Osteoblast (primary cell): Measurements from ENCODE around the gene EML2. TPM values are rescaled to one million over a fixed set of nuclear protein-coding genes. Genes with fewer than 3 reads are reported as not detected.

Experiments
- DNase-seq: peaks from one replicate; pipeline ENCODE4 v3.0.0; 2011; ENCODE audit warnings: low spot score, mixed read lengths; ENCODE audit not compliant: insufficient read length; ENCODE audit errors: missing footprints
- H2AFZ ChIP-seq: 2 replicates; pipeline ENCODE4 v1.6.0; 2011; ENCODE audit warnings: mild to moderate bottlenecking, low read length
- H3K27ac ChIP-seq: 2 replicates; pipeline ENCODE4 v1.5.1; 2011; ENCODE audit warnings: mild to moderate bottlenecking, low read depth, low read length, moderate library complexity
- H3K27me3 ChIP-seq: 2 replicates; pipeline ENCODE4 v1.6.0; 2012; ENCODE audit warnings: mild to moderate bottlenecking, control low read depth, inconsistent platforms, low read length, moderate library complexity; ENCODE audit not compliant: insufficient read depth
- H3K36me3 ChIP-seq: 2 replicates; pipeline ENCODE4 v1.5.1; 2011; ENCODE audit warnings: mild to moderate bottlenecking, low read length, control low read depth, moderate library complexity; ENCODE audit not compliant: insufficient read depth
- H3K4me1 ChIP-seq: 2 replicates; pipeline ENCODE4 v1.5.1; 2011; ENCODE audit warnings: mild to moderate bottlenecking, low read length, control low read depth, moderate library complexity; ENCODE audit not compliant: insufficient read depth
- H3K4me2 ChIP-seq: 2 replicates; pipeline ENCODE4 v1.6.0; 2011; ENCODE audit warnings: mild to moderate bottlenecking, low read length; ENCODE audit not compliant: insufficient read depth
- H3K4me3 ChIP-seq: fragments of 200-600 bp; sonication (generic); 3 replicates; pipeline ENCODE4 v1.5.1; 2012; ENCODE audit warnings: mild to moderate bottlenecking, low read length, inconsistent platforms; ENCODE audit not compliant: insufficient read depth
- H3K79me2 ChIP-seq: 2 replicates; pipeline ENCODE4 v1.6.0; 2012; ENCODE audit warnings: mild to moderate bottlenecking, low read length, control low read depth, inconsistent platforms; ENCODE audit not compliant: insufficient read depth
- H3K9me3 ChIP-seq: 2 replicates; pipeline ENCODE4 v1.5.1; 2011; ENCODE audit warnings: low read depth, low read length, control low read depth
- H4K20me1 ChIP-seq: 2 replicates; pipeline ENCODE4 v1.6.0; 2012; ENCODE audit warnings: mild to moderate bottlenecking, low read length, control low read depth; ENCODE audit not compliant: insufficient read depth
- CTCF ChIP-seq: IDR thresholded peaks from 2 replicates; pipeline ENCODE4 v1.5.1; 2011; ENCODE audit warnings: mild to moderate bottlenecking, low read depth, low read length, moderate library complexity; ENCODE audit errors: extremely low read depth
- total RNA-seq: library from RNA; depleted of rRNA; stranded (reverse); fragments of >200 nt; gene quantifications from 2 replicates; pipeline ENCODE4 v1.2.3, GENCODE V29; 2012

The EML2 gene
- total RNA-seq, 1 donor = 10.1 TPM

GRCh38 chr19:45577111-45577905 lies 61.9 kb downstream of the EML2 start:
- no peaks in the 10 kb centered on the region for H3K9me3 ChIP-seq
- H3K79me2 ChIP-seq = peaks cover 38% of the 10 kb centered on the region
- no peaks in the 10 kb centered on the region for H4K20me1 ChIP-seq
- peak; percentile 96 for DNase-seq
- H3K4me3 ChIP-seq = no peak overlapping the region
- H3K36me3 ChIP-seq = no peaks in the 10 kb centered on the region
- H3K4me1 ChIP-seq = peaks cover 17% of the 10 kb centered on the region
- no peak for TF ChIP-seq CTCF
- H3K27ac ChIP-seq = peak overlapping the region; percentile 72
- H3K27me3 ChIP-seq = no peaks in the 10 kb centered on the region
- H2AFZ ChIP-seq = peak overlapping the region; percentile 32
- H3K4me2 ChIP-seq = peak overlapping the region; percentile 45

GRCh38 chr19:45576682-45577081 lies 62.5 kb downstream of the EML2 start:
- no peak overlapping the region for H2AFZ ChIP-seq
- DNase-seq = no peak
- no peak for TF ChIP-seq CTCF
- no peak overlapping the region for H3K4me3 ChIP-seq
- H4K20me1 ChIP-seq = no peaks in the 10 kb centered on the region
- no peaks in the 10 kb centered on the region for H3K27me3 ChIP-seq
- no peaks in the 10 kb centered on the region for H3K36me3 ChIP-seq
- H3K27ac ChIP-seq = peak overlapping the region; percentile 30
- peak overlapping the region; percentile 45 for H3K4me2 ChIP-seq
- no peaks in the 10 kb centered on the region for H3K9me3 ChIP-seq
- peaks cover 37% of the 10 kb centered on the region for H3K79me2 ChIP-seq
- peaks cover 17% of the 10 kb centered on the region for H3K4me1 ChIP-seq

- no peak for TF ChIP-seq CTCF
- H3K4me3 ChIP-seq = no peak overlapping the region
- no peak overlapping the region for H3K4me2 ChIP-seq
- H3K27ac ChIP-seq = no peak overlapping the region
- peaks cover 31% of the 10 kb centered on the region for H3K79me2 ChIP-seq
- DNase-seq = no peak
- no peak overlapping the region for H2AFZ ChIP-seq
- peaks cover 17% of the 10 kb centered on the region for H3K4me1 ChIP-seq
- H3K9me3 ChIP-seq = no peaks in the 10 kb centered on the region
- H3K27me3 ChIP-seq = no peaks in the 10 kb centered on the region
- no peaks in the 10 kb centered on the region for H3K36me3 ChIP-seq
- no peaks in the 10 kb centered on the region for H4K20me1 ChIP-seq
These were observed 64.0 kb downstream of the EML2 start for GRCh38 chr19:45575216-45575615.

- Histone ChIP-seq H2AFZ (no peak overlapping the region), H3K27ac (no peak overlapping the region), H3K9me3 (no peaks in the 10 kb centered on the region), H3K4me3 (no peak overlapping the region), H3K4me1 (peaks cover 17% of the 10 kb centered on the region), H3K36me3 (no peaks in the 10 kb centered on the region), H3K79me2 (peaks cover 30% of the 10 kb centered on the region), H3K4me2 (no peak overlapping the region), H4K20me1 (no peaks in the 10 kb centered on the region), H3K27me3 (no peaks in the 10 kb centered on the region)
- no peak for DNase-seq
- no peak for TF ChIP-seq CTCF
These were observed 64.7 kb downstream of the EML2 start for GRCh38 chr19:45574526-45574925.
